Measurements from ENCODE around the gene CFAP100.

CFAP100 gene

GRCh38 chr3:126446791-126447190 is 52.1 kb downstream of the CFAP100 start:
- no peak for DNase-seq

GRCh38 chr3:126447456-126448106 is 52.9 kb downstream of the CFAP100 start:
- DNase-seq = no peak

- no peak for DNase-seq
Measured at GRCh38 chr3:126448136-126448892, 53.6 kb downstream of the CFAP100 start.

- no peak for DNase-seq
Measured at GRCh38 chr3:126448893-126449180, 54.1 kb downstream of the CFAP100 start.

- no peak for DNase-seq
Measured at GRCh38 chr3:126449621-126450051, 54.9 kb downstream of the CFAP100 start.

GRCh38 chr3:126450219-126450618 is 55.5 kb downstream of the CFAP100 start:
- DNase-seq = no peak

GRCh38 chr3:126450744-126451143 is 56.0 kb downstream of the CFAP100 start:
- no peak for DNase-seq

- DNase-seq = no peak
Measured at GRCh38 chr3:126451511-126451910, 56.8 kb downstream of the CFAP100 start.

GRCh38 chr3:126452213-126452612 is 57.5 kb downstream of the CFAP100 start:
- DNase-seq = no peak

- no peak for DNase-seq
Measured at GRCh38 chr3:126454025-126454424, 59.3 kb downstream of the CFAP100 start.

GRCh38 chr3:126454437-126455198 is 59.9 kb downstream of the CFAP100 start:
- DNase-seq = no peak

- DNase-seq = no peak
Measured at GRCh38 chr3:126456211-126456610, 61.5 kb downstream of the CFAP100 start.

- DNase-seq = no peak
Measured at GRCh38 chr3:126456766-126457388, 62.2 kb downstream of the CFAP100 start.

- DNase-seq = no peak
Measured at GRCh38 chr3:126459111-126459762, 64.5 kb downstream of the CFAP100 start.

GRCh38 chr3:126459763-126460127 is 65.0 kb downstream of the CFAP100 start:
- no peak for DNase-seq

- DNase-seq = no peak
Measured at GRCh38 chr3:126460381-126460780, 65.7 kb downstream of the CFAP100 start.

- no peak for DNase-seq
Measured at GRCh38 chr3:126461450-126462070, 66.9 kb downstream of the CFAP100 start.

- no peak for DNase-seq
Measured at GRCh38 chr3:126463521-126463920, 68.8 kb downstream of the CFAP100 start.

GRCh38 chr3:126464093-126464492 is 69.4 kb downstream of the CFAP100 start:
- no peak for DNase-seq

- no peak for DNase-seq
Measured at GRCh38 chr3:126464494-126464893, 69.8 kb downstream of the CFAP100 start.

- no peak for DNase-seq
Measured at GRCh38 chr3:126464997-126465396, 70.3 kb downstream of the CFAP100 start.

- no peak for DNase-seq
Measured at GRCh38 chr3:126465928-126466544, 71.3 kb downstream of the CFAP100 start.

Measured in 8988T (cell line).